NCI-H526 (cell line): Measurements from ENCODE around the gene CYTH3.
"Not testable (repeated sequence)": the region's sequence is repeated elsewhere in the genome, so short reads cannot be mapped to it uniquely, and the experiment has no call there.

Source experiments
- DNase-seq, 2 experiments: peaks; one replicate each; lab custom pipeline; 2025; lab: John Stamatoyannopoulos, UW

The CYTH3 gene

DNA sequence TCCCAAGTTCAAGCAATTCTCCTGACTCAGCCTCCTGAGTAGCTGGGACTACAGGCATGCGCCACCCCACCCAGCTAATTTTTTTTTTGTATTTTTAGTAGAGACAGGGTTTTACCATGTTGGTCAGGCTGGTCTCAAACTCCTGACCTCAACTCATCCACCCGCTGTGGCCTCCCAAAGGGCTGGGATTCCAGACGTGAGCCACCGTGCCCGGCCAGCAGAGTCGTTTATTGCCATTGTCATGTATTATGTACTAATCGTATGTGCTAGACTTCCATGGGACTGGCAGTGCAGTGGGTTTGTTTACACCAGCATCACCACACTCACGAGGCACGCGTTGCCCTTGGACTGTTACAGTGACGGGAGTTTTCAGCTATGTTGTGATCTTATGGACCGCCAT is 120.9 kb downstream of the CYTH3 start:
- DNase-seq: not testable (repeated sequence)

DNA sequence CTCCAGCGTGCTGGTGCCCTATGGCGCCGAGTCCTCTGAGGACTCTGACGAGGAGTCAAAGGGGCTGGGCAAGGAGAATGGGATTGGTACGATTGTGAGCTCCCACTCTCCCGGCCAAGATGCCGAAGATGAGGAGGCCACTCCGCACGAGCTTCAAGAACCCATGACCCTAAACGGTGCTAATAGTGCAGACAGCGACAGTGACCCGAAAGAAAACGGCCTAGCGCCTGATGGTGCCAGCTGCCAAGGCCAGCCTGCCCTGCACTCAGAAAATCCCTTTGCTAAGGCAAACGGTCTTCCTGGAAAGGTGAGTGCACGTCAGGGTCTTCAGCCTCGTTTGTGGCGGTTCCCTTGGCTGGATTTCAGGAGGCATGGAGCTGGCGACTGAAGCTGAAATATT is 122.4 kb downstream of the CYTH3 start:
- no peak for DNase-seq

DNA sequence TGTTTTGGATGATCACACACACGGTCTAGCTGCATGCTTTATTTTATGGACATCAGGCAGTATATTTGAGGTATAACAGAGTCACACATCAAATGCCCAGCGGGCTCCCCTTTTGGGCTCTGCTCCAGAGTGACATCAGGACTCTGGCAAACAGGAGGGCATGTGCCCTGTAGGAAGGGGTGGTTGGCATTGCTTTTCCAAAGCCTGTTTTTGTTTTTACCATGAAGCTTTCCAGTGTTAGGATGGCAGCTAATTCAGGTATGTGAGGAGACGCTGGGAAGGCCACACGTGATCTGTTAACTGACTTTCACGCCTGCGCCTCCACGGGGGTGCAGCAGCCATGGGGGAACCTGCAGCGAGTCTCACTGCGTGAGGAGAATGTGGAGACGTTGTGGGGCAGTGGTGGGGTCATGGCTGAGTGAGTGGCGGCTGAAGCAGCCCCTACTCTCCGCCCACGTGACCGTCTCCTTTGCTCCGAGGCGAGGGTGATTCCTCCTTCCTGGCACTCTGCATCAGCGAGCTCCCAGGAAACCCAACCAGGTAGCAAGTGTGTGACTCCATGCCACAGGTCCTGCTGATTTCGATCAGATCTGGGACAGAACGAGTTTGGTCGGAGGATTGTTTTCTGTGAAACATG is 123.6 kb downstream of the CYTH3 start:
- no peak for DNase-seq

DNA sequence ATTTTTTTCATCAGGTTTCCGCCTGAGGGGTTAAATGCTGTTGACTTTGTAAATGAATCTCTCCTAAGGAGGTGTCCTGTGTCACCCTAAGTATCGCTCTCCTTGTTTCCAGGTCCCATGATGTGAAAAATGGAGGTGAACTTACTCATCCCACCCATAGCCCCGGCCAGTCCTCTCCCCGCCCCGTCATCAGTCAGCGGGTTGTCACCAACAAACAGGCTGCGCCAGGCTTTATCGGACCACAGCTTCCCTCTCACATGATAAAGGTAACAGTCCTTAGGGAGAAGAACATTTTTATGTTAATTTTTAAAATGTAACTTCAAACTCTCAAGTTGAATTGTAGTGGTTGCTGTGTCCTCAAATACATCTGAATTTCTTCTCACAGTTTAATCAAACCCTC is 124.8 kb downstream of the CYTH3 start:
- DNase-seq: no peak

DNA sequence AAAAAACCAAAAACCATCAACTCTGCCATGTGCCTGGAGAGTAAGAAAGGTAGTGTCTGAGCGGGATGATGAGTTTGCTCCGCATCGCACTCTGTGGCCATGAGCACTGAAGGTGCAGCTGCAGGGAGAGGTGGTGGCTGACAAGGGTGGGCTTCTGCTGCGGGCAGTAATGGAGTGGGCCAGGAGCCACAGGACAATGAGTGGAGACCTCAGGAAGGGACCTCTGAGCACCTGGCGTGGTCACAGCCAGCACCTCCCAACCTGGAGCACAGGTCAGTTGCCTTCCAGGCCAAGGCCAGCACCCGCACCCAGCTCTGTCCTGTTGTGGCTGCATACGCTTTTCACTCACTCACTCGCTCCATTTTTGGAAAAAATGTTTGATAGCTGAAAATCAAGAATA is 125.8 kb downstream of the CYTH3 start:
- DNase-seq: no peak

DNA sequence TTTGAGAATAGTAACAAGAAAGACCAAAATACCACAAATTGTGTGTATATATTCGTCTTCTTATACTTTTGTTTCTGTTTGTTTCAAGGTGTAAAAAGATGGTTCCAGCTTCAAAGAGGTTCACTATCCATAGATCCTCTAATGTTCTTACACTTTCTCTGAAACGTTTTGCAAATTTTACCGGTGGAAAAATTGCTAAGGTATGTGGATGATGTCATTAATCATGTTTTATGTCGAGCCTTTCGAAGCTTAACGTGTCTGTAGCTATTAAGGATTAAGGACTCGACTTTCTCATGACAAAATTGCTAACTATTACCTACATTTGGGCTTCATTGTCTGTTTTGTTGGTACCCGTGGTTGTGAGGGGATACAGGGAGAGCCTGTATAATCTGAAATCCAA is 128.4 kb downstream of the CYTH3 start:
- DNase-seq: no peak

DNA sequence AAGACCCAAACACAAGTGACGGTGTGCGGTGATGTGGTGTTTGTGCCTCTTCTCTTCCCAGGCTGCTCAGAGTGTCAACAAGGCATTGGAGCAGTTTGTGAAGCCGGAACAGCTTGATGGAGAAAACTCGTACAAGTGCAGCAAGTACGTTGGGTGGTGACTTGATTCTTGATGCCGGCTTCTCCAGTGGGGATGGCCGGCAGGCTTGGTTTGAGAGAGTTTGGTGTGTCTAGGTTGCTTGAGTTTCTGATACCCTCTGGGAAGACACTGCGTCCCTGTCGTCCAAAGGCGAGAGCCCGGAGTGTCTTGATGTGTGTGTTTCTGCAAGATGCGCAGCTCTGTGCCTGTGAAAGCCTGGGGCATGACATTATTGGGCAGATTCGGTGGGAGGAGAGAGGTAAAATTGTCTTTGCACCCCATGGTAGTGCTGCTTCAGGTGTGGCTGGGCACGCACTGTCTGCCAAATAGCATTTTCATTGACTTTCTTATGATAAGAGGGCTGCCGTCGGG is 129.5 kb downstream of the CYTH3 start:
- no peak for DNase-seq

DNA sequence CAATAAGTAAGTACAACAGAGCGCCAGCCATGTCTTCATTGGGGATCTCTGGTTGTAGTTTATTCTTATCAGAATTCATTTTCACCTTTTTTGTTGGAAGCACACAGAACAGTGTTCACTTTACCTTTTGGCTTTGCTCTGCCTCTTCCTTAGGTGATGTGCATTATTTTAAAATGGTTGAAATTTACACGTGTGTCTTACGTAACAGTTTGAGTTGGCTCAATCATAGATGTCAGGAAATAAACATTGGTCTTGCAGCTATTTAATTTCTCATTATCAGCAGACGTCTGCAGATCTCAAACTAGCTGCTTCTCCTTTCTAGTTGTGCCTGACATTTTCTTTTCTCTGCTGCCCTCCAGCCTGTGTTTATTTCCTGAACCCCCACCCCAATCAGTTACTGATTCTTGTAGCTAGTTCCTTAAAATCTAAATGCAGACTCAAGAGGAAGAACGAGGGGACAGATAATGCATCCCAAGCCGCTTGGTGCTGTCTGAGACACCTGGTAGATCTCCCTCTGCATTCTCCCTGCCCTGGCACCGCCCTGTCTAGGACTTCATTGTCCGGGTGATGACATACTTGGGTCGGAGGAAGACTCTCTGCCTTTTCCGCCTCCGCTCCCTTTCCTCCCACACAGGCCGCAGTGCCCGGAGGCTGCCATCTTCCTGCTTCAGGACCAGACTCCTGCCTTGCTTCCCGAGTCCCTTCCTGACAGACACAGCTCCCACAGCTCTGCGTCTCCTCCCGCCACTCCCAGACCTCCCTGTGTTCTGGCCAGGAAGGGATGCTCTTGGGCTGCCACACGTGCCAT is 133.0 kb downstream of the CYTH3 start:
- no peak for DNase-seq

DNA sequence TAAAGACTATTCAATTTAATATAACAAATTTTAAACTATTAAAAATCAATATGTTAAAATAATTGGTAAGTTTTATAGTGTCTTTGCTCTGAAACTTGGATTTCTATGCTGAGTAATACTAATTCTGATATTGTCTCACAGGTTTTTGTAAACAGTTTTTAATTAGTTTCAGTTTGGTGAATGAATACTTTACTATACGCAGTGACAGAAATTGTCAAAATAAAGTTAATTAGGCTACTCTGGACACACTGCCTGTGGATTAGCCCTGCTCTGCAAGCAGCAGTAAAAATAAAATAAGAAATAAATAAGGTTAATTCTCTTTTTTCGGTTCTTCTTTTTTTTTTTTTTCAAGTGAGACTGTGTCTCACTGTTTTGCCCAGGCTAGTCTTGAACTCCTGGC is 135.9 kb downstream of the CYTH3 start:
- DNase-seq: no peak

DNA sequence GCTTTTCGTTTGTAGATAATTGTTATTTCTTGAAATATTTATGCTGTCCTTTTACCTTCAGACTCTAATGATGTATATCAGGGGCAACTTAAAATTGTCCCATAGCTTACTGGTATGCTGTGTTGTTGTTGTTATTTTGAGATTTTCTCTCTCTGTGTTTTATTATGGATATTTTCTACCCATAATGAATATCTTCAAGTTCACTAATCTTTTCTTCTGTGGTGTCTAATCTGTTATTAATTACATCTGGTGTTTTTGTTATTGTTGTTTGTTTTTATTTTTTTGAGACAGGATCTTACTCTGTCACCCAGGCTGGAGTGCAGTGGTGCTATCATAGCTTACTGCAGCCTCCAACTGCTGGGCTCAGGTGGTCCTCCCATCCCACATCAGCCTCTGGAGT is 139.2 kb downstream of the CYTH3 start:
- DNase-seq: no peak

DNA sequence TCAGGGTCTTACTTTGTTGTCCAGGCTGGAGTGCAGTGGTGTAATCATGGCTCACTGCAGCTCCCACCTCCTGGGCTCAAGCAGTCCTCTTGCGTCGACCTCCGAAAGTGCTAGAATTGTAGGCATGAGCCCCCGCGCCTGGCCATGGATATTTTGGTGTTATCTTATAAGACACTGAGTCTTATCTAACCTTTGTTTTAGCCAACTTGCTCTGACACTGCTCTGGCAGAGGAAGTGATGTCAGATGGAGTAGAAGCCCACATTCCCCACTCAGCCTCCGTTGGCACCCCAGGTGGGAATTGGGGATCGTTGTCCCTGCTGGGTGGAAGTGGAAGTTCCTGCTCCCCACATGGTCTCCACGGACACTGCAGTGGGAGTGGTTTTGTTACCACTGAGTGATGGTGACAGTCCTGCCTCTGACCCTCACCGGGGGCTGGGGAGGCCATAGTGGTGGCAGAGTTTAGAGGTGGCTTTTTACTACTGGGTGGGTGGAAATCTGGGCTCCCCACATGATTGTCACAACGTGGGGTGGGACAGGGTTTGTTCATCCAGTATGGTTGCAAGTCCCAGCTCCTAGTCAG is 142.3 kb downstream of the CYTH3 start:
- no peak for DNase-seq

DNA sequence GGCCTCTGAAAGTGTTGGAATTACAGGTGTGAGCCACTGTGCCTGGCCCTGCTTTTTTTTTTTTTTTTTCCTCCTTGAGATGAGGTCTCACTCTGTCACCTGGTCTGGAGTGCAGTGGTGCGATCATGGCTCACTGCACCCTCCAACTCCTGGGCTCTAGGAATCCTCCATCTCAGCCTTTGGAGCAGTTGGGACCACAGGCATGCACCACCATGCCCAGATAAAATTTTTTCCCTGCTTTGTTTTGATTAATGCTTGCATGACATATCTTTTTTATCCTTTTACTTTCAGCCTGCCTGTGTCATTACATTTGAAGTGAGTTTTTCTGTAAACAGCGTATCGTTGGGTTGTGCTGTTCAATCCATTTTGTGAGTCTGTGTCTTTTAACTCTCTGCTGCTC is 144.2 kb downstream of the CYTH3 start:
- no peak for DNase-seq

DNA sequence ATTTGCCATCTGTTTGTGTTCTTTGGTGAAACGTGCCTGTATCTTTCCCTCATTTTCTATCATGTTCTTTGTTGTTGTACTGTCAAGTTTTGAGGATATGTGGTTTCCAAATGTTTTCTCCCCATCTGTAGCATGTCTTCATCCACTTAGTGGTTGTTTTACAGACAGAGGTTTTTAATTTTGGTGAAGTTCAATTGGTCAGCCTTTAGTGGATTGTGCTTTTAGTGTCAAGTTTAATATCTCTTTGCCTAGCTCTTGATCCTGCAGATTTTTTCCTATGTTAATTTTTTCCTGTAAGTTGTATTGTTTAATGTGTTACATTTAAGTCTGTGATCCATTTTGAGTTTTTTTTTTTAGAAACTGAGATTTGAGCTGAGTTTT is 145.3 kb downstream of the CYTH3 start:
- DNase-seq: no peak

DNA sequence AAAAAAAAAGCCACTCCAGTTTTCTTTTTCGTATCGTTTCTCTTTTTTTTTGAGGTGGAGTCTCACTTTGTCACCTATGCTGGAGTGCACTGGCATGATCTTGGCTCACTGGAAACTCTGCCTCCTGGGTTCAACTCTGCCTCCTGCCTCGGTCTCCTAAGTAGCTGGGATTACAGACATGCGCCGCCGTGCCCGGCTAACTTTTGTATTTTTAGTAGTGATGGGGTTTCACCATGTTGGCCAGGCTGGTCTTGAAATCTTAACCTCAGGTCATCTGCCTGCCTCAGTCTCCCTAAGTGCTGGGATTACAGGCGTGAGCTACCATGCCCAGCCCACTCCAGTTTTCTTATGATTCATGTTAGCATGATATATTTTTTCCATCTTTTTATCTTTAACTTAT is 148.6 kb downstream of the CYTH3 start:
- no peak for DNase-seq

DNA sequence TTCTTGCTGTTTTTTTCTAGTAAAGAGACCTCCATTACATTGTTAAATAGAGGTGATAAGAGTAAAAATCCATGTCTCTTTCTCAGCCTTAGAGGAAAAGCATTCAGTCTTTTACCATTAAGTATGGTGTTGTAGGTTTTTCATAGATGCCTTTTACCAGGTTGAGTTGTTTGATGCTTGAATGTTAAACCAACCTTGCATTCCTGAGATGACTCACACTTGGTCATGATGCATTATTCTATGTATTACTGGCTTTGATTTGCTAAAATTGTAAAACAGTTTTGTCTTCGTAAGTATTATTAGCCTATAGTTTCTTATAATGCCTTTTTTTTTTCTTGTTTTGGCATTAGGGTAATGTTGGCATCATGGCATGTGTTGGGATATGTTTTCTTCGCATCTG is 151.3 kb downstream of the CYTH3 start:
- DNase-seq: no peak

DNA sequence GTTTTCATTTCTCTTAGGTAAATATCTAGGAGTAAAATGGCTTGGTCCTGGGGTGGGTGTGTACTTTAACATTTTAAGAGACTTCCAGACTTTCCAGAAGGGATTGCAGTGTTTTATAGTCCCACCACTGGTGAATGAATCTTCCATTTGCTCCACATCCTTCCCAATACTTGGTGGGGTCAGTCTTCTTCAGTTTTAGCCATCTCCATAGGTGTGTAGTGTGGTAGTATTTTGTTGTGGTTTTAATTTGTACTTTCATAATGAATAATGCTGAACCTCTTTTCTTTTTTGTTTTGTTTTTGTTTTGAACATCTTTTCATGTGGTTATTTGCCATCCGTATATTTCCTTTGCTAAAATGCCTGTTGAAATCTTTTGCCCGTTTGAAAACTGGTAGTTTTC is 154.9 kb downstream of the CYTH3 start:
- DNase-seq: no peak

DNA sequence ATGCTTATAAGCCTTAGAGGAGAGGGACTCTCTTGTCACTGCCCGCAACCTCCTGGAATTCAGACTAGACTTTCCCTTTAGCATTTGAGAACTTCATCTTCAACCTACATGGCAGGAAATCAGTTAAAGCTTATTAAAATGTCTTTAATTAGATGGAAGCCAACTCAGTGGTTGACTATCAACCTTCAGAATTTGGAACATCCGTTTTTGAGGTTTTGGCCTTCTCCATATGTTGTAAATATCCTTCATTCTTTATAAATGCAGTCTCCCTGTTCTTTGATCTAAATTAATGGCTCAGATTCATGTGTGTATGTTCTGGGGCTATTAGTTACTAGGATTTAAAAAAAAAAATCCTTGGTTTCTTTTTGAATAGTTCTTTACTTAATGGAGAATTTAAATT is 156.2 kb downstream of the CYTH3 start:
- DNase-seq: no peak
